ENCODE data around the gene CCNF.

DNA sequence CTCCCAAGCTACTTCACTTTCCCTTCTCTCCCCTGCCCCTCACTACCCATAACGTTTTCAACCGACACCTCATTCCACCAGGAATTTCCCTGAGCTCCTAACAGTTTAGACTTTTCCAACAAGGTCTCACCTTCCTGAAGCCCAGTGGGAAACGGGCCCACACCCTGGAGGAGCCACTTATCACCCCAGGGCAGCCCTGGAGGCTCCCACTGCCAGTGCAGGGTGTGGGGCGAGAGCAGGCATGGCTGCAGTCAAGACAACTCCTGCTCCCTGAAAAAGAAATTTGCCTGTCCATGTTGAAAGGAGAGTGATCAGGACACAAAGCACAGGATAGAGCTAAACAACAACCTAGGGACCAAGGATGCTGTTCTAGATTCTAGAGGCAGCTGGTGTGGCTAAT, 1.7 kb upstream of the CCNF start:
- no peak for TF ChIP-seq CTCF (IDR thresholded peaks at IDR 0.05)
- no peak for TF ChIP-seq POLR2A (IDR thresholded peaks at IDR 0.05)
